Measurements from ENCODE around the gene GFRAL.
A peak's percentile ranks its signal among the peaks of the same experiment; 100 is the strongest.

GRCh38 chr6:55449225-55449624, 122.0 kb downstream of the GFRAL start:
- peak; percentile 40 for TF ChIP-seq CTCF (IDR thresholded peaks at IDR 0.05)
- no peak for TF ChIP-seq EZH2 (IDR thresholded peaks at IDR 0.05)
